HepG2 (cell line): ENCODE data around the gene NANOGP8. TPM values are rescaled to one million over a fixed set of nuclear protein-coding genes. Genes with fewer than 3 reads are reported as not detected.

Source experiments
- ATAC-seq: fragments of 200-7000 bp; cut with Tn5 transposase; 3 replicates; pipeline ENCODE4 v1.9.1; 2020; ENCODE audit warnings: mild to moderate bottlenecking, moderate library complexity
- BruUV-seq: library from RNA; stranded (reverse); fragments of 400-500 nt; replicated peaks from 2 replicates; lab custom pipeline; 2021; lab: Mats Ljungman, UMichigan
- CTCF ChIA-PET: fragments of 300-600 bp; formaldehyde crosslinking; extraction: SDS; loops from one replicate; lab custom pipeline; 2021; ENCODE audit warnings: low total read pairs, inconsistent platforms, low intra/inter-chr PET ratio; lab: Yijun Ruan, JAX
- POLR2A ChIA-PET: fragments of 350-600 bp; sonication (Branson Sonifier 250); formaldehyde crosslinking; loops from one replicate; lab custom pipeline; 2020; ENCODE audit warnings: antibody characterized with exemption, inconsistent platforms; lab: Yijun Ruan, JAX
- DNase-seq: peaks from one replicate; pipeline ENCODE4 v3.0.0-alpha.2; 2015; ENCODE audit warnings: low spot score
- FAIRE-seq: peaks from 3 replicates; lab custom pipeline; 2011; peaks lifted over from hg19 to GRCh38; lab: Jason Lieb, UNC
- H2AFZ ChIP-seq: one replicate; pipeline ENCODE4 v1.6.1; 2011; ENCODE audit warnings: low read length, inconsistent platforms
- H3K27ac ChIP-seq: fragments of 300-600 bp; 3 replicates; pipeline ENCODE4 v1.8.0; 2011; ENCODE audit warnings: mixed run types, mild to moderate bottlenecking, mixed read lengths, low read length, inconsistent platforms; ENCODE audit not compliant: insufficient read depth; ENCODE audit errors: extremely low read length
- H3K27me3 ChIP-seq, 2 experiments: fragments of 200-600 bp in 1 of 2; 2 replicates in 1 of 2; 3 replicates in 1 of 2; pipeline versions ENCODE4 v1.6.0 to v1.8.0; 2011; ENCODE audit warnings: low read length in 2 of 2, mild to moderate bottlenecking in 2 of 2, moderate library complexity in 2 of 2, inconsistent platforms in 1 of 2; ENCODE audit not compliant: insufficient read depth in 2 of 2, control insufficient read depth in 1 of 2
- H3K36me3 ChIP-seq, 2 experiments: fragments of 200-600 bp in 1 of 2; replicated peaks in 1 of 2; 2 replicates in 1 of 2; 3 replicates in 1 of 2; pipeline versions ENCODE4 v1.5.1 to v1.8.0; 2011; ENCODE audit warnings: low read length in 2 of 2, inconsistent platforms in 1 of 2; ENCODE audit not compliant: insufficient read depth in 2 of 2, control insufficient read depth in 1 of 2
- H3K4me1 ChIP-seq: 2 replicates; pipeline ENCODE4 v1.5.1; 2012; ENCODE audit warnings: low read length, inconsistent platforms; ENCODE audit not compliant: insufficient read depth
- H3K4me2 ChIP-seq: 2 replicates; pipeline ENCODE4 v1.6.0; 2011; ENCODE audit warnings: low read depth, low read length, inconsistent platforms
- H3K4me3 ChIP-seq, 3 experiments: fragments of 200-600 bp in 1 of 3; sonication (generic), shearing (Covaris generic) in 1 of 3; replicated peaks in 1 of 3; 2 replicates each; pipeline ENCODE4 v1.5.1; 2011 to 2016; ENCODE audit warnings: low read length in 3 of 3, inconsistent platforms in 2 of 3, low read depth in 2 of 3, mild to moderate bottlenecking in 2 of 3, control low read depth in 1 of 3, mixed read lengths in 1 of 3; ENCODE audit not compliant: insufficient read depth in 1 of 3
- H3K79me2 ChIP-seq: one replicate; pipeline ENCODE4 v1.6.1; 2011; ENCODE audit warnings: low read length, inconsistent platforms; ENCODE audit not compliant: insufficient read depth
- H3K9ac ChIP-seq: 2 replicates; pipeline ENCODE4 v1.6.0; 2011; ENCODE audit warnings: mild to moderate bottlenecking, low read depth, low read length, inconsistent platforms; ENCODE audit not compliant: insufficient read depth
- H3K9me3 ChIP-seq: 2 replicates; pipeline ENCODE4 v1.5.1; 2012; ENCODE audit warnings: mild to moderate bottlenecking, low read length
- H4K20me1 ChIP-seq: 2 replicates; pipeline ENCODE4 v1.6.0; 2011; ENCODE audit warnings: inconsistent platforms, mild to moderate bottlenecking, low read length, moderate library complexity; ENCODE audit not compliant: insufficient read depth
- HMG20A ChIP-seq: IDR thresholded peaks from 2 replicates; pipeline ENCODE4 v1.6.1; 2016; ENCODE audit warnings: borderline replicate concordance
- NR2F1 ChIP-seq, 2 experiments: fragments of 450-650 bp in 1 of 2; formaldehyde crosslinking in 1 of 2; IDR thresholded peaks; 2 replicates each; pipeline versions ENCODE4 v1.5.0 to v1.6.1; 2016 to 2020; ENCODE audit warnings: mild to moderate bottlenecking in 1 of 2, missing compliant biosample characterization in 1 of 2, missing genetic modification reagents in 1 of 2, moderate library complexity in 1 of 2
- SMARCC2 ChIP-seq: fragments of 450-650 bp; IDR thresholded peaks from 2 replicates; pipeline ENCODE4 v1.6.1; 2017; ENCODE audit warnings: antibody characterized with exemption, mild to moderate bottlenecking
- ZNF644 ChIP-seq: IDR thresholded peaks from 2 replicates; pipeline ENCODE4 v1.6.1; 2016; ENCODE audit warnings: low read depth
- WGBS: methylation state at CpG from one replicate; pipeline ENCODE4 v1.1.6; 2017; ENCODE audit warnings: low lambda C conversion rate; 5-methylcytosine and 5-hydroxymethylcytosine counted together
- in situ Hi-C: cut with HindIII; loops from 2 replicates; pipeline ENCODE4 v1.10.0; 2017; ENCODE audit warnings: low pct_unique_long_range_greater_than_20kb; ENCODE audit not compliant: extremely low pct_ligation_motif_present
- intact Hi-C: fragments of 100-400 bp; cut with micrococcal nuclease; formaldehyde crosslinking; loops from one replicate; pipeline ENCODE4 v1.10.0; 2022; ENCODE audit not compliant: unreplicated experiment
- polyA plus RNA-seq, 8 experiments: library from polyadenylated mRNA; depleted of rRNA in 3 of 8; stranded (reverse) in 7 of 8; unstranded in 1 of 8; fragments of >200 nt; fragmentation: Illumina TruSeq in 4 of 8; extraction: Trizol in 4 of 8; gene quantifications; 2 replicates each; pipeline versions ENCODE4 v1.2.1 to v1.2.3, GENCODE V29; 2011 to 2016; ENCODE audit warnings: low read depth in 4 of 8, missing spikeins in 1 of 8, mixed read lengths in 1 of 8; ENCODE audit not compliant: insufficient read depth in 1 of 8
- total RNA-seq, 5 experiments: library from RNA; depleted of rRNA; stranded (reverse); fragments of >200 nt; fragmentation: Illumina TruSeq; extraction: Trizol; gene quantifications; 2 replicates each; pipeline ENCODE4 v1.2.3, GENCODE V29; 2016; ENCODE audit warnings: low read depth in 1 of 5
- TF ChIP-seq, protein P1 (sequence below): sonication (generic); formaldehyde crosslinking; IDR thresholded peaks from 2 replicates; pipeline ENCODE4 v1.5.1; 2020; ENCODE audit warnings: mild to moderate bottlenecking, missing genetic modification reagents, borderline replicate concordance
- TF ChIP-seq, protein P2 (sequence below): sonication (generic); IDR thresholded peaks from 2 replicates; pipeline ENCODE4 v1.6.1; 2016; ENCODE audit warnings: low read depth, borderline replicate concordance

NANOGP8 gene
- total and polyA plus RNA-seq, 2 of the 13 experiments (the other 11 are each of a cell fraction or from before 2014, with no cell fraction given) = 0.27 TPM; not detected in 1

- in situ Hi-C loops (no loop called here), intact Hi-C loops (no loop called here)
- WGBS = 21% methylated on average over 5 of the region's 5 CpGs
- BruUV-seq = no TSS peak
- Histone ChIP-seq H3K9ac (no peak overlapping the region), H3K36me3 (no peaks in the 10 kb centered on the region), H3K4me3 (no peak overlapping the region), H3K27me3 (0 out of 5 replicates have a peak, but pooled peaks cover 0 to 3% of the 10 kb centered on the region in 2 experiments), H3K4me1 (peaks cover 11% of the 10 kb centered on the region), H4K20me1 (no peaks in the 10 kb centered on the region; the same call in 1 of the 2 replicates), H2AFZ (no peak overlapping the region), H3K79me2 (no peaks in the 10 kb centered on the region), H3K4me2 (no peak overlapping the region), H3K9me3 (no peaks in the 10 kb centered on the region), H3K27ac (no peak overlapping the region)
- DNase-seq (no peak), FAIRE-seq (no peak), ATAC-seq (no peak)
- POLR2A ChIA-PET = no interaction called here
- CTCF ChIA-PET = no interaction called here
- TF ChIP-seq, protein P1, sequence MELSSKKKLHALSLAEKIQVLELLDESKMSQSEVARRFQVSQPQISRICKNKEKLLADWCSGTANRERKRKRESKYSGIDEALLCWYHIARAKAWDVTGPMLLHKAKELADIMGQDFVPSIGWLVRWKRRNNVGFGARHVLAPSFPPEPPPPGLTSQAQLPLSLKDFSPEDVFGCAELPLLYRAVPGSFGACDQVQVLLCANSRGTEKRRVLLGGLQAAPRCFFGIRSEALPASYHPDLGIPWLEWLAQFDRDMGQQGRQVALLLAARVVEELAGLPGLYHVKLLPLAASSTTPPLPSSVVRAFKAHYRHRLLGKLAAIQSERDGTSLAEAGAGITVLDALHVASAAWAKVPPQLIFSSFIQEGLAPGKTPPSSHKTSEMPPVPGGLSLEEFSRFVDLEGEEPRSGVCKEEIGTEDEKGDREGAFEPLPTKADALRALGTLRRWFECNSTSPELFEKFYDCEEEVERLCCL (CRISPR knock-in tag) = no peak
- TF ChIP-seq NR2F1 (CRISPR knock-in tag; IDR thresholded peaks at IDR 0.05) = no peak
- no peak for TF ChIP-seq SMARCC2
- no peak for TF ChIP-seq ZNF644 (CRISPR knock-in tag)
- TF ChIP-seq, protein P2, sequence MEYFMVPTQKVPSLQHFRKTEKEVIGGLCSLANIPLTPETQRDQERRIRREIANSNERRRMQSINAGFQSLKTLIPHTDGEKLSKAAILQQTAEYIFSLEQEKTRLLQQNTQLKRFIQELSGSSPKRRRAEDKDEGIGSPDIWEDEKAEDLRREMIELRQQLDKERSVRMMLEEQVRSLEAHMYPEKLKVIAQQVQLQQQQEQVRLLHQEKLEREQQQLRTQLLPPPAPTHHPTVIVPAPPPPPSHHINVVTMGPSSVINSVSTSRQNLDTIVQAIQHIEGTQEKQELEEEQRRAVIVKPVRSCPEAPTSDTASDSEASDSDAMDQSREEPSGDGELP = no peak
- no peak for TF ChIP-seq HMG20A (CRISPR knock-in tag)
Observed at GRCh38 chr15:35058534-35059054, 26.5 kb downstream of the NANOGP8 start.
